Breast epithelium (tissue), 3 donors: ENCODE results near the gene MEF2D.

Experiments used
- POLR2AphosphoS5 ChIP-seq, 3 donors: sonication (generic); formaldehyde crosslinking; IDR thresholded peaks; one replicate each; pipeline ENCODE4 v1.6.1; 2017; ENCODE audit warnings: antibody characterized with exemption in 3 of 3
- TF ChIP-seq, protein P1 (sequence below), 3 donors: fragments of 450-650 bp; IDR thresholded peaks; one replicate each; pipeline ENCODE4 v1.5.1; 2016 to 2017; ENCODE audit warnings: antibody characterized with exemption in 3 of 3, mild to moderate bottlenecking in 3 of 3, moderate library complexity in 3 of 3

DNA sequence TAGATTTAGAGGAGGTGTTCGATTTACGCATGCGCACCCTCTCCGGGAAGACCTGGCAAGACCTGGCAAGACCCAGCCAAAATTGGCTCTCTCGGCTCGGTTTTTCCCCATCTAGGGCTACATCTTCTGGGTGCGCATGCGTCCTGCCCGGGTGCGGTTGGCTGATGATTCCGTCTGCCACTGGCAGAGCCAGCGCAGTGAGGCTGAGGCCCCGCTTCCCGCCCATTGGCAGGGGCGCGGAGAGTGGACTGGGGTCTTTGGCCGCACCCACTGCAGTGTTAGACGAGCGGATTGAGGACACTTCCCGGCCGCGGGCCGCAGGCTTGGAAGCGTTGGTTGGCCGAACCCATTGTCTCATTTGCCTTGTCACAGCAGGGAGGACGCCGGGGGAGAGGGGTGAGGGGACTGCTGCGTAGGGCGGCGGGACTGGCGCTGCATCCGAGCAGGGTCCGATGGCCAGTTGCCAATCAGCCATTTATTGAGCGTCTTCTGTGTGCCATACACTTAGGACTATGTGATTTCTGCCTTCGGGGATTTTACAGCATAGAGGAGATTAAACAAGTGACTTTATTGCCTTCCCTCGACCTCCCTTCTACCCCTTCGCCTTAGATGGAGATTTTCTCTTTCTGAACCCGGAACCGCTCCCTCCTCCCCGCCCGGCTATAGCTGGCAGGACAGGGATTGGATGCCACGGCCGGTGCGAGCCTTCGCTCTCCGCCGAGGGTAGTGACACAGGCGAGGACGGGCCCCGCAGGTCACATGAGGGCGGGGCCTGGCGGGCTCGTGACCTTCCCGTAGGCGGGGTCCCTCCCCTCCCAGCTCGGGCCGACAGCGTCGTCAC, 43.7 kb downstream of the MEF2D start:
- TF ChIP-seq POLR2AphosphoS5 (IDR thresholded peaks at IDR 0.05), result peak; percentile 86 to 95 (median 91)
- TF ChIP-seq, protein P1, sequence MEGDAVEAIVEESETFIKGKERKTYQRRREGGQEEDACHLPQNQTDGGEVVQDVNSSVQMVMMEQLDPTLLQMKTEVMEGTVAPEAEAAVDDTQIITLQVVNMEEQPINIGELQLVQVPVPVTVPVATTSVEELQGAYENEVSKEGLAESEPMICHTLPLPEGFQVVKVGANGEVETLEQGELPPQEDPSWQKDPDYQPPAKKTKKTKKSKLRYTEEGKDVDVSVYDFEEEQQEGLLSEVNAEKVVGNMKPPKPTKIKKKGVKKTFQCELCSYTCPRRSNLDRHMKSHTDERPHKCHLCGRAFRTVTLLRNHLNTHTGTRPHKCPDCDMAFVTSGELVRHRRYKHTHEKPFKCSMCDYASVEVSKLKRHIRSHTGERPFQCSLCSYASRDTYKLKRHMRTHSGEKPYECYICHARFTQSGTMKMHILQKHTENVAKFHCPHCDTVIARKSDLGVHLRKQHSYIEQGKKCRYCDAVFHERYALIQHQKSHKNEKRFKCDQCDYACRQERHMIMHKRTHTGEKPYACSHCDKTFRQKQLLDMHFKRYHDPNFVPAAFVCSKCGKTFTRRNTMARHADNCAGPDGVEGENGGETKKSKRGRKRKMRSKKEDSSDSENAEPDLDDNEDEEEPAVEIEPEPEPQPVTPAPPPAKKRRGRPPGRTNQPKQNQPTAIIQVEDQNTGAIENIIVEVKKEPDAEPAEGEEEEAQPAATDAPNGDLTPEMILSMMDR (IDR thresholded peaks at IDR 0.05), result no peak
